ENCODE results near the gene ETV3L.

DNA sequence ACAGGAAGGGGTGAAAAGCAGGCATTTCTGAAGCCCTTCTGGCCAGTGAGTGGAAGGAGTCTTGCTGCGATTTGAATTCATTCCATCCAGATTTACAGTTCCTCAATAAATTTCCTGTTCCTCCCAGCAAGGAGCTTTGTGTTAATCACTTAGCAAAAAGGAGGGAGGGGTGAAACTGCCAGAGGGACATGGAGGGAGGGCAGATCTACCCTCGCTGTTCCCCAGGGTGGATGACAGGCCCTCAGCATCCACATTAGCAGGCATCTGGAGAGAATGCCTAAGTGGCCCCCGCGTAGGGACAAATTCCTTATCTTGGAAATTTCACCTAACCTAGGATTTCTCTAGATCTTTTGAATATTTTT, 37.4 kb upstream of the ETV3L start:
- TF ChIP-seq RARB (CRISPR knock-in tag; IDR thresholded peaks at IDR 0.05) (no peak), ZNF70 (CRISPR knock-in tag; IDR thresholded peaks at IDR 0.05) (no peak), ZNF8 (CRISPR knock-in tag; IDR thresholded peaks at IDR 0.05) (no peak), ARNTL (CRISPR knock-in tag; IDR thresholded peaks at IDR 0.05; ENCODE audit: borderline replicate concordance, low read depth) (no peak)

Data from SK-N-SH treated with all-trans-retinoic acid at 6 μM for 48 hours (cell line).